Jurkat, Clone E6-1 (cell line): ENCODE data around the gene POU2AF1.

ENCODE experiments used
- DNase-seq: peaks from one replicate; pipeline ENCODE4 v3.0.0-alpha.2; 2011; ENCODE audit warnings: low read depth, low spot score
- H3K4me3 ChIP-seq: 2 replicates; pipeline ENCODE4 v1.5.1; 2011; ENCODE audit warnings: mild to moderate bottlenecking, low read length, control low read depth, moderate library complexity

The POU2AF1 gene

GRCh38 chr11:111392552-111392951, 13.5 kb upstream of the POU2AF1 start:
- no peak overlapping the region for H3K4me3 ChIP-seq
- no peak for DNase-seq

GRCh38 chr11:111391328-111392124, 12.5 kb upstream of the POU2AF1 start:
- no peak overlapping the region for H3K4me3 ChIP-seq
- no peak for DNase-seq

GRCh38 chr11:111388842-111389241, 9.8 kb upstream of the POU2AF1 start:
- H3K4me3 ChIP-seq, result no peak overlapping the region
- no peak for DNase-seq

- DNase-seq, result no peak
- H3K4me3 ChIP-seq, result no peak overlapping the region
These were observed 9.3 kb upstream of the POU2AF1 start for GRCh38 chr11:111388420-111388819.

GRCh38 chr11:111387363-111387762, 8.3 kb upstream of the POU2AF1 start:
- no peak for DNase-seq
- no peak overlapping the region for H3K4me3 ChIP-seq

GRCh38 chr11:111386611-111387150, 7.6 kb upstream of the POU2AF1 start:
- DNase-seq, result no peak
- no peak overlapping the region for H3K4me3 ChIP-seq

GRCh38 chr11:111384494-111384893, 5.4 kb upstream of the POU2AF1 start:
- H3K4me3 ChIP-seq, result no peak overlapping the region
- DNase-seq, result no peak

- no peak for DNase-seq
- H3K4me3 ChIP-seq, result no peak overlapping the region
These were observed 3.4 kb upstream of the POU2AF1 start for GRCh38 chr11:111382451-111382850.

GRCh38 chr11:111379602-111380136, 594 bp upstream of the POU2AF1 start:
- peak overlapping the region; percentile 48 for H3K4me3 ChIP-seq
- no peak for DNase-seq

GRCh38 chr11:111378185-111378860, 752 bp downstream of the POU2AF1 start:
- peak; percentile 53 for DNase-seq
- H3K4me3 ChIP-seq, result peak overlapping the region; percentile 48

- H3K4me3 ChIP-seq, result no peak overlapping the region
- no peak for DNase-seq
These were observed 2.7 kb downstream of the POU2AF1 start for GRCh38 chr11:111376181-111376871.

- no peak overlapping the region for H3K4me3 ChIP-seq
These were observed 5.5 kb downstream of the POU2AF1 start for GRCh38 chr11:111373590-111373989.

GRCh38 chr11:111372538-111372937, 6.5 kb downstream of the POU2AF1 start:
- H3K4me3 ChIP-seq, result no peak overlapping the region

More at GRCh38 chr11:111373590-111373989, 5.5 kb downstream of the POU2AF1 start:
- DNase-seq, result no peak

GRCh38 chr11:111370902-111371578, 8.0 kb downstream of the POU2AF1 start:
- DNase-seq, result no peak
- no peak overlapping the region for H3K4me3 ChIP-seq

More at GRCh38 chr11:111372538-111372937, 6.5 kb downstream of the POU2AF1 start:
- no peak for DNase-seq

GRCh38 chr11:111370270-111370901, 8.7 kb downstream of the POU2AF1 start:
- H3K4me3 ChIP-seq, result no peak overlapping the region
- DNase-seq, result no peak

GRCh38 chr11:111368285-111368560, 10.9 kb downstream of the POU2AF1 start:
- no peak overlapping the region for H3K4me3 ChIP-seq

GRCh38 chr11:111367411-111368284, 11.4 kb downstream of the POU2AF1 start:
- H3K4me3 ChIP-seq, result no peak overlapping the region
- DNase-seq, result no peak

More at GRCh38 chr11:111368285-111368560, 10.9 kb downstream of the POU2AF1 start:
- DNase-seq, result no peak
